ENCODE data around the gene ELSPBP1. TPM values are rescaled to one million over a fixed set of nuclear protein-coding genes. Genes with fewer than 3 reads are reported as not detected.

The ELSPBP1 gene
- total RNA-seq, 1 experiment from 2014 or later: not detected

GRCh38 chr19:48051335-48052033, 57.1 kb downstream of the ELSPBP1 start:
- Histone ChIP-seq H3K4me1 (ENCODE audit: low read length) (no peaks in the 10 kb centered on the region), H2AFZ (ENCODE audit: low read length) (no peak overlapping the region), H3K4me3 (ENCODE audit: low read length) (no peak overlapping the region), H3K36me3 (ENCODE audit: insufficient read depth, low read length) (no peaks in the 10 kb centered on the region), H3K79me2 (ENCODE audit: low read length) (no peaks in the 10 kb centered on the region), H3K9ac (ENCODE audit: low read length) (no peak overlapping the region), H4K20me1 (ENCODE audit: insufficient read depth, low read depth, low read length) (no peaks in the 10 kb centered on the region), H3K9me2 (replicated peaks; ENCODE audit: insufficient read depth, low read length) (no peaks in the 10 kb centered on the region), H3K27me3 (ENCODE audit: low read length) (no peaks in the 10 kb centered on the region), H3K4me2 (ENCODE audit: low read depth, low read length, poor library complexity, severe bottlenecking) (no peak overlapping the region), H3K9me3 (ENCODE audit: low read length) (no peaks in the 10 kb centered on the region), H3K27ac (ENCODE audit: low read length) (no peak overlapping the region)
- no peak for DNase-seq

- Histone ChIP-seq H2AFZ (ENCODE audit: low read length) (no peak overlapping the region), H3K4me3 (ENCODE audit: low read length) (no peak overlapping the region), H3K9me3 (ENCODE audit: low read length) (no peaks in the 10 kb centered on the region), H3K9me2 (replicated peaks; ENCODE audit: insufficient read depth, low read length) (no peaks in the 10 kb centered on the region), H3K27ac (ENCODE audit: low read length) (no peak overlapping the region), H3K36me3 (ENCODE audit: insufficient read depth, low read length) (no peaks in the 10 kb centered on the region), H3K9ac (ENCODE audit: low read length) (no peak overlapping the region), H3K79me2 (ENCODE audit: low read length) (no peaks in the 10 kb centered on the region), H4K20me1 (ENCODE audit: insufficient read depth, low read depth, low read length) (no peaks in the 10 kb centered on the region), H3K4me1 (ENCODE audit: low read length) (no peaks in the 10 kb centered on the region), H3K4me2 (ENCODE audit: low read depth, low read length, poor library complexity, severe bottlenecking) (no peak overlapping the region), H3K27me3 (ENCODE audit: low read length) (no peaks in the 10 kb centered on the region)
- DNase-seq: no peak
These were observed 58.6 kb downstream of the ELSPBP1 start for GRCh38 chr19:48053076-48053475.

GRCh38 chr19:48053856-48054255, 59.4 kb downstream of the ELSPBP1 start:
- Histone ChIP-seq H3K4me1 (ENCODE audit: low read length) (no peaks in the 10 kb centered on the region), H3K27ac (ENCODE audit: low read length) (no peak overlapping the region), H3K4me3 (ENCODE audit: low read length) (no peak overlapping the region), H2AFZ (ENCODE audit: low read length) (no peak overlapping the region), H3K27me3 (ENCODE audit: low read length) (no peaks in the 10 kb centered on the region), H3K79me2 (ENCODE audit: low read length) (no peaks in the 10 kb centered on the region), H4K20me1 (ENCODE audit: insufficient read depth, low read depth, low read length) (no peaks in the 10 kb centered on the region), H3K9me3 (ENCODE audit: low read length) (no peaks in the 10 kb centered on the region), H3K9me2 (replicated peaks; ENCODE audit: insufficient read depth, low read length) (no peaks in the 10 kb centered on the region), H3K4me2 (ENCODE audit: low read depth, low read length, poor library complexity, severe bottlenecking) (no peak overlapping the region), H3K9ac (ENCODE audit: low read length) (no peak overlapping the region), H3K36me3 (ENCODE audit: insufficient read depth, low read length) (no peaks in the 10 kb centered on the region)
- DNase-seq: no peak

- Histone ChIP-seq H3K36me3 (ENCODE audit: insufficient read depth, low read length) (no peaks in the 10 kb centered on the region), H3K79me2 (ENCODE audit: low read length) (no peaks in the 10 kb centered on the region), H4K20me1 (ENCODE audit: insufficient read depth, low read depth, low read length) (no peaks in the 10 kb centered on the region), H3K27ac (ENCODE audit: low read length) (no peak overlapping the region), H3K27me3 (ENCODE audit: low read length) (no peaks in the 10 kb centered on the region), H3K9me2 (replicated peaks; ENCODE audit: insufficient read depth, low read length) (no peaks in the 10 kb centered on the region), H2AFZ (ENCODE audit: low read length) (no peak overlapping the region), H3K4me1 (ENCODE audit: low read length) (no peaks in the 10 kb centered on the region), H3K9ac (ENCODE audit: low read length) (no peak overlapping the region), H3K4me3 (ENCODE audit: low read length) (no peak overlapping the region), H3K9me3 (ENCODE audit: low read length) (no peaks in the 10 kb centered on the region), H3K4me2 (ENCODE audit: low read depth, low read length, poor library complexity, severe bottlenecking) (no peak overlapping the region)
- DNase-seq: no peak
These were observed 64.9 kb downstream of the ELSPBP1 start for GRCh38 chr19:48059331-48059730.

GRCh38 chr19:48060381-48060780, 65.9 kb downstream of the ELSPBP1 start:
- Histone ChIP-seq H4K20me1 (ENCODE audit: insufficient read depth, low read depth, low read length) (no peaks in the 10 kb centered on the region), H3K4me3 (ENCODE audit: low read length) (no peak overlapping the region), H3K4me2 (ENCODE audit: low read depth, low read length, poor library complexity, severe bottlenecking) (no peak overlapping the region), H3K4me1 (ENCODE audit: low read length) (no peaks in the 10 kb centered on the region), H3K36me3 (ENCODE audit: insufficient read depth, low read length) (no peaks in the 10 kb centered on the region), H3K27ac (ENCODE audit: low read length) (no peak overlapping the region), H3K9ac (ENCODE audit: low read length) (no peak overlapping the region), H3K27me3 (ENCODE audit: low read length) (no peaks in the 10 kb centered on the region), H3K9me2 (replicated peaks; ENCODE audit: insufficient read depth, low read length) (no peaks in the 10 kb centered on the region), H2AFZ (ENCODE audit: low read length) (no peak overlapping the region), H3K79me2 (ENCODE audit: low read length) (no peaks in the 10 kb centered on the region), H3K9me3 (ENCODE audit: low read length) (no peaks in the 10 kb centered on the region)
- no peak for DNase-seq

GRCh38 chr19:48061401-48062344, 67.2 kb downstream of the ELSPBP1 start:
- Histone ChIP-seq H3K4me3 (ENCODE audit: low read length) (no peak overlapping the region), H3K27ac (ENCODE audit: low read length) (no peak overlapping the region), H3K36me3 (ENCODE audit: insufficient read depth, low read length) (no peaks in the 10 kb centered on the region), H3K9ac (ENCODE audit: low read length) (no peak overlapping the region), H3K79me2 (ENCODE audit: low read length) (no peaks in the 10 kb centered on the region), H3K4me2 (ENCODE audit: low read depth, low read length, poor library complexity, severe bottlenecking) (no peak overlapping the region), H2AFZ (ENCODE audit: low read length) (no peak overlapping the region), H3K9me3 (ENCODE audit: low read length) (no peaks in the 10 kb centered on the region), H4K20me1 (ENCODE audit: insufficient read depth, low read depth, low read length) (no peaks in the 10 kb centered on the region), H3K9me2 (replicated peaks; ENCODE audit: insufficient read depth, low read length) (no peaks in the 10 kb centered on the region), H3K4me1 (ENCODE audit: low read length) (no peaks in the 10 kb centered on the region), H3K27me3 (ENCODE audit: low read length) (no peaks in the 10 kb centered on the region)
- DNase-seq: no peak

GRCh38 chr19:48064509-48064908, 70.1 kb downstream of the ELSPBP1 start:
- Histone ChIP-seq H3K4me3 (ENCODE audit: low read length) (no peak overlapping the region), H3K4me2 (ENCODE audit: low read depth, low read length, poor library complexity, severe bottlenecking) (no peak overlapping the region), H4K20me1 (ENCODE audit: insufficient read depth, low read depth, low read length) (no peaks in the 10 kb centered on the region), H3K9me3 (ENCODE audit: low read length) (no peaks in the 10 kb centered on the region), H3K36me3 (ENCODE audit: insufficient read depth, low read length) (no peaks in the 10 kb centered on the region), H3K9me2 (replicated peaks; ENCODE audit: insufficient read depth, low read length) (no peaks in the 10 kb centered on the region), H2AFZ (ENCODE audit: low read length) (no peak overlapping the region), H3K9ac (ENCODE audit: low read length) (no peak overlapping the region), H3K27me3 (ENCODE audit: low read length) (no peaks in the 10 kb centered on the region), H3K4me1 (ENCODE audit: low read length) (no peaks in the 10 kb centered on the region), H3K79me2 (ENCODE audit: low read length) (no peaks in the 10 kb centered on the region), H3K27ac (ENCODE audit: low read length) (no peak overlapping the region)
- DNase-seq: no peak

- no peak overlapping the region for H2AFZ ChIP-seq (ENCODE audit: low read length)
- no peaks in the 10 kb centered on the region for H3K9me3 ChIP-seq (ENCODE audit: low read length)
- H3K27ac ChIP-seq (ENCODE audit: low read length): no peak overlapping the region
- H3K36me3 ChIP-seq (ENCODE audit: insufficient read depth, low read length): no peaks in the 10 kb centered on the region
- no peaks in the 10 kb centered on the region for H4K20me1 ChIP-seq (ENCODE audit: insufficient read depth, low read depth, low read length)
- no peak overlapping the region for H3K9ac ChIP-seq (ENCODE audit: low read length)
- H3K9me2 ChIP-seq (replicated peaks; ENCODE audit: insufficient read depth, low read length): no peaks in the 10 kb centered on the region
- H3K4me2 ChIP-seq (ENCODE audit: low read depth, low read length, poor library complexity, severe bottlenecking): no peak overlapping the region
- H3K27me3 ChIP-seq (ENCODE audit: low read length): no peaks in the 10 kb centered on the region
- no peaks in the 10 kb centered on the region for H3K79me2 ChIP-seq (ENCODE audit: low read length)
- H3K4me1 ChIP-seq (ENCODE audit: low read length): no peaks in the 10 kb centered on the region
- no peak for DNase-seq
- H3K4me3 ChIP-seq (ENCODE audit: low read length): no peak overlapping the region
These were observed 75.0 kb downstream of the ELSPBP1 start for GRCh38 chr19:48069435-48069834.
